GM12873 (cell line): ENCODE measurements around the gene FCRLA.

Experiments
- TF ChIP-seq, protein P1 (sequence below): IDR thresholded peaks from 2 replicates; pipeline ENCODE4 v1.5.1; 2012; ENCODE audit warnings: low read depth, mild to moderate bottlenecking, moderate library complexity, low read length, control low read depth; ENCODE audit not compliant: insufficient read depth; ENCODE audit errors: missing control alignments

The FCRLA gene

DNA sequence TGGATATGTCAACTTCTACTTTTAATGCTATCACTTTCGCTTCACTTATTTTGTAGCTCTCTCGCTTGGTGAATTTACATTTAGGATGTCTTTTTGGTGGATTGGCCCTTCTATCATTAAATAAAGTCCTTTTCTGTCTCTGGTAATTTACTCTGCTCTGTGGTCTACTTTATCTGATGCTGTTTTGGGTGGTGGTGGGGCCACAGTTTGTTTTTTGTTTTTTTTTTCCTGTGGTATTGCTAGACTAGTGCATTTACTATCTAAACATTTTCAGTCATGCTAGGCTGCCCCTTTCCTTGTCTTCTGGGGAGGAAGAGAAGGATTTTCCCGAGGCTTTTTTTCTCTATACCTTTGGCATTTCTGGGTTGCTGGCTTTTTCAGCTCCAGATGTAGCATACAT lies 18.1 kb upstream of the FCRLA start:
- TF ChIP-seq, protein P1, sequence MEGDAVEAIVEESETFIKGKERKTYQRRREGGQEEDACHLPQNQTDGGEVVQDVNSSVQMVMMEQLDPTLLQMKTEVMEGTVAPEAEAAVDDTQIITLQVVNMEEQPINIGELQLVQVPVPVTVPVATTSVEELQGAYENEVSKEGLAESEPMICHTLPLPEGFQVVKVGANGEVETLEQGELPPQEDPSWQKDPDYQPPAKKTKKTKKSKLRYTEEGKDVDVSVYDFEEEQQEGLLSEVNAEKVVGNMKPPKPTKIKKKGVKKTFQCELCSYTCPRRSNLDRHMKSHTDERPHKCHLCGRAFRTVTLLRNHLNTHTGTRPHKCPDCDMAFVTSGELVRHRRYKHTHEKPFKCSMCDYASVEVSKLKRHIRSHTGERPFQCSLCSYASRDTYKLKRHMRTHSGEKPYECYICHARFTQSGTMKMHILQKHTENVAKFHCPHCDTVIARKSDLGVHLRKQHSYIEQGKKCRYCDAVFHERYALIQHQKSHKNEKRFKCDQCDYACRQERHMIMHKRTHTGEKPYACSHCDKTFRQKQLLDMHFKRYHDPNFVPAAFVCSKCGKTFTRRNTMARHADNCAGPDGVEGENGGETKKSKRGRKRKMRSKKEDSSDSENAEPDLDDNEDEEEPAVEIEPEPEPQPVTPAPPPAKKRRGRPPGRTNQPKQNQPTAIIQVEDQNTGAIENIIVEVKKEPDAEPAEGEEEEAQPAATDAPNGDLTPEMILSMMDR, result no peak

DNA sequence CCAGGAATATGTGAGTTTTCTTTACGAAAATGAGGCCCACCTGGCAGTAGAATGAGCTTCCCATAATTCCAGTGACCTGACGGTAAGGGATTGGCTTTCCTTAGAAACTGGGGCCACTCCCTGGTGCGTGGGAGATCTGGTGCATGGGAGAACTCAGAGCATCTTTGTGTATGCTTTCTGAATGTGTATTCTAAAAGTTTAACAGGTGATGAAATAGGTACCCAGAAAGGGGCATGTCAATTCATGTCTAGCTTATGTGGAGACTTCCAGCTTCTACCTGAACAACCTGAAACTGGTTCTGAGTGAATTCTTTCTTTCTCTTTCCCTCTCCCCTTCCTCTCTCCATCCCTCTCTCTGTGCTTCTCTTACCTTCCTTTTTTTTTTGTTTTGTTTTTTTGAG lies 15.2 kb upstream of the FCRLA start:
- TF ChIP-seq, protein P1, result no peak

DNA sequence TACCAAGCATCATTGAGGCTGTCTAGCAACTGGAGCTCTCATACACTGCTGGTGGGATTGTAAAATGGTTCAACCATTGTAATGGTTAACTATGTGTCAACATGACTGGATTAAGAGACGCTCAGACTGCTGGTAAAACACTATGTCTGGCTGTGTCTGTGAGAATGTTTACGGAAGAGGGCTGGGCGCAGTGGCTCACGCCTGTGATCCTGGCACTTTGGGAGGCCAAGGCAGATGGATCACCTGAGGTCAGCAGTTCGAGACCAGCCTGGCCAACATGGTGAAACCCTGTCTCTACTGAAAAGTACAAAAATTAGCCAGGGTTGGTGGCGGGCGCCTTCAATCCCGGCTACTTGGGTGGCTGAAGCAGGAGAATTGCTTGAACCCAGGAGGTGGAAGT lies 4.8 kb upstream of the FCRLA start:
- TF ChIP-seq, protein P1, result no peak

DNA sequence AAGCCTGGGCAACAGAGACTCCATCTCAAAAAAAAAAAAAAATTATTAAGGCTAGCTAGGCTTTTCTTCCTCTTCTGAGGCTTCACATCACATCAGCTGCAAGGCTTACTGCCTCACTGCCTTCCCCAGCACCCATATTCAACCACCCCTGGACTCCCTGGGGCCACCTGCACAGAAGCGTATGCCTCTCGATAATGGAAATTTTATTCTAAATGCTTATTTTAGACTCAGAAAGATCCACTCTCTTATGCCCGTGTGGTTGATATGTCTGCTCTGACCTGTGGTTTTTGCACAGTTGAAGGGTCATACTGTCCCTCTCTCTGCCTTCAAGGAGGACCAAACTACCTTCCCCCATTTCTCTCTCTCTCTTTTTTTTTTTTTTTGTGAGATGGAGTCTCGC lies 1.5 kb upstream of the FCRLA start:
- TF ChIP-seq, protein P1, result no peak

DNA sequence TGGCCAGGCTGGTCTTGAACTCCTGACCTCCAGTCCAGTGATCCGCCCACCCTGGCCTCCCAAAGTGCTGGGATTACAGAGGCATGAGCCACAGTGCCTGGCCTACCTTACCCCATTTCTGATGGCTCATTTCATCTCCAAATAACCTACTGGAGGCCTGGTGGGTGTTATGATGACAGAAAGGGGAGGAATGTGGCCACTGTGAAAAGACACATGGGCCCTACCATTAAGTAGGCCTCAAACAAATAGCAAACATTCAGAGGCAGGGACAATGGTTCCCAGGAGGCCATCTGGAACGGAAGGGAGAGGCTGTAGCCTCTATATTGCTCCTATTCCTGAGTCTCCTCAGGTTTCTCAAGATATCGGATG lies 932 bp upstream of the FCRLA start:
- TF ChIP-seq, protein P1, result no peak

DNA sequence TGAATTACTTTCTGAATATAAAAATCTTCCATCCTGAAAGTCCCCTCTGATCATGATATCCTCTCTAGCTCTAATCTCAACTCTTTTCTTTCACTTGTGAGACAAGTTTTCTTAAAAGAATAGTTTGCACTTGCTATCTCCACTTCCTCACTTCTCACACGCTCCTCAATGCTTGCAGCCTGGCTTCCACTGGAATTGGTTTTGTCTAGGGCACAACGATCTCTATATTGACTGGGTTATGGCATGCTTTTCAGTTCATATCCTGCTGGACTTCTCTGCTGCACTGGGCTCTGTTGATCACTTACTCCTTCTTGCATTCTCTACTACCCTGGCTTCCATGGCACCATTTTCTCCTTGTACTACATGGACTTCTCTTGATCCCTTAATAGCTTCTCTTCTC lies 474 bp downstream of the FCRLA start:
- TF ChIP-seq, protein P1, result no peak

DNA sequence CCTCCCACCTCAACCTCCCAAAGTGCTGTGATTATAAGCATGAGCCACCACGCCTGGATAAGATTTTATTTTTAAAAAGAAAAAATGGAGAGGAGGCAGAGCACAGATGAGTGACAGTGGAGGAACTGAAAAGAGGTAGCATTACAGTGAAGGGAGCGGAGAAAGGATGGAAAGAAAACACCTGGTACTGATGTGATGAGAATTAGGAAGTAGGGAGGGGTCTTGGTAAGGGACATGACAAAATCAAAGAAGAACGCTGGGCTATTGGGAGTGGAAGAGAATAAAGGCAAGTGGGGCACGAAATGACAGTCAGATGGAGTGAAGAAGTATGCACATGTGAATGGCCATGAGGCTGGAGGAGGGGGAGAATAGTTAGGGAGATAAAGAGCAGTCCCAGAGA lies 2.3 kb downstream of the FCRLA start:
- TF ChIP-seq, protein P1, result no peak

DNA sequence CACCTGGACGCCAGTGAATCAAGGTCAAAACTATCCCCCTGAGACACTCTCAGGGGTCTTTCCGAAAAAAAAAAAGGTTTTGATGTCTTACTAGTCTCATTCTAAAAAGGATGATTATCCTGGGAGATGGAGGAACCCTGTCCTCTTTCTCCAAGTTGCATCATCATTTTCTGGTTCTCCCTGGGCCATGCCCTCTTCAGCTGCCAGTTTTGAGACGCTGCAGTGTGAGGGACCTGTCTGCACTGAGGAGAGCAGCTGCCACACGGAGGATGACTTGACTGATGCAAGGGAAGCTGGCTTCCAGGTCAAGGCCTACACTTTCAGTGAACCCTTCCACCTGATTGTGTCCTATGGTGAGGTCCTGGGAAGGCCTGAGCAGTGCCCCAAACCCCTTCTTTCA lies 3.5 kb downstream of the FCRLA start:
- TF ChIP-seq, protein P1, result no peak
